HG02885 (cell line): ENCODE data around the gene RAB21.
A peak's percentile ranks its signal among the peaks of the same experiment; 100 is the strongest.

ENCODE experiments used
- ATAC-seq: cut with Tn5 transposase; IDR thresholded peaks from one replicate; pipeline ENCODE4 v1.9.1; 2021; ENCODE audit warnings: mild to moderate bottlenecking; ENCODE audit not compliant: unreplicated experiment, poor library complexity

Gene RAB21, protein sequence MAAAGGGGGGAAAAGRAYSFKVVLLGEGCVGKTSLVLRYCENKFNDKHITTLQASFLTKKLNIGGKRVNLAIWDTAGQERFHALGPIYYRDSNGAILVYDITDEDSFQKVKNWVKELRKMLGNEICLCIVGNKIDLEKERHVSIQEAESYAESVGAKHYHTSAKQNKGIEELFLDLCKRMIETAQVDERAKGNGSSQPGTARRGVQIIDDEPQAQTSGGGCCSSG

DNA sequence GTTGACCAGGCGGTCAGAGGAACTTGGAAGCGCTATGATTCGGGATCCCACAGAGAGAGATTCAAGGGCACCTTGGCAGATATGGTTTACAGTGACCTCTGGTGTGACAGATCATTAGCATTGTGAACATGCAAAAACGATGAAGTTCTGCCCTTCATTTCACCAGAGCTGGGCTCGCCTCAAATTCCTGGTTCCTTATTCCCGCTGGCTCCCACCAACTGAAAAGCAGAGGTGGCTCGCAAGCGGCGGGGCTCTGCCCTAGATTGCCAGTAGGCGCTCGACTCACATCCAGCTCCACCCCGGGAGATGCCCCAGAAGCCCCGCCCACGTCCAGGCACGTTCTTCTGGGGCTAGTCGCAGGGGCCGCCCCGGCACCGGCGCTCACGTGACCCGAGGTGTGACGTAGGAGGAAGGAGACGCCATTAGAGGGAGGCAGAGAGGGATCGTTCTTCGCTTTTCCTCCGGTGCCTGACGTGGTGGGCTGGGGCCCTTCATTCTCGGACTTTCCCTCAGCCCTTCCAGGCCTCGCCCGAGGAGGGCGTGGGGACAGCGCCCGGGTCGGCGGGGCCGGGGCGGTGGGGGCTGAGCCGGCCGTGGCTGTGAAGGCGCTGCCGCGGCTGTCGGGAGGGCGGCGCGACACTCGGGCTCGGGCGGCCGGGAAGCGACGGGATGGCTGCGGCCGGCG is at the start of gene RAB21:
Gene RAB21 (plus strand): TSS at position 403 of the 685 bp plus-strand sequence. CDS start 267 bp downstream, at position 670.
- ATAC-seq: peak; percentile 95

DNA sequence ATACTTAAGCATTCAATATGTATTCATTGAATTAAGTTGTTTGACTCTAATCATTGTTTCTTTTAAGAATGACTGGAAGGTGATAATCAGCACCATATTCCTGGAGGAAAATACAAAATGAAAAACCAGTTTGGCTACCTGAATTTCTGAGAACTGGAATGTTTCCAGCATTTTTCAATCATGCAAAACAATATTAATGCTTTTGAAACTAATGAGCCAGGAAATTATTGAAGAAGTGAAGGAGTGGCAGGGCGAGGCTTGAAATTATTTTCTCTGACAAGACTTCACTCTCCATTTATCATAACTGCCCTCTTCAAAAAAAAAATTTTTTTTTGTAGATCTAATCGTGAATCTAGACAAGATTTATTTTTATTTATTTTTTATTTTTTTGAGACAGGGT is 49.7 kb upstream of the RAB21 start:
- no peak for ATAC-seq

DNA sequence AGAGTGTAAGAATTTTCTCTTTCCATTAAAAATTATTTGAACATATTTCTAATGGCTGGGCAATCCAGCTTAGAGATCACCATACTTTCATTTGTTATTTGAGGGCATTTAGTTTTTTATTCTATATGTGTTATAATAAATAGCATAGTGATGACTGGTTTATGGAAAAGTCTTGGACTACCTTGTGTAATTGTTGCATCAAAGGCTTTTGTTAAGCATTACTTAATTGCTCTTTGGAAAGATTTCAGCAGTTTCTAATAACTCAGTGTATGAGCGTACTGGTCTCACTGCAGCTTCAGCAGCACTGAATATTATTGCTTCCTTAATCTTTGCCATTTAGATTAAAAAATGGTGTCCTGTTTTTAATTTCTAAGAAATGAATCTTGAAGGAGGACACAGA is 46.0 kb upstream of the RAB21 start:
- no peak for ATAC-seq

DNA sequence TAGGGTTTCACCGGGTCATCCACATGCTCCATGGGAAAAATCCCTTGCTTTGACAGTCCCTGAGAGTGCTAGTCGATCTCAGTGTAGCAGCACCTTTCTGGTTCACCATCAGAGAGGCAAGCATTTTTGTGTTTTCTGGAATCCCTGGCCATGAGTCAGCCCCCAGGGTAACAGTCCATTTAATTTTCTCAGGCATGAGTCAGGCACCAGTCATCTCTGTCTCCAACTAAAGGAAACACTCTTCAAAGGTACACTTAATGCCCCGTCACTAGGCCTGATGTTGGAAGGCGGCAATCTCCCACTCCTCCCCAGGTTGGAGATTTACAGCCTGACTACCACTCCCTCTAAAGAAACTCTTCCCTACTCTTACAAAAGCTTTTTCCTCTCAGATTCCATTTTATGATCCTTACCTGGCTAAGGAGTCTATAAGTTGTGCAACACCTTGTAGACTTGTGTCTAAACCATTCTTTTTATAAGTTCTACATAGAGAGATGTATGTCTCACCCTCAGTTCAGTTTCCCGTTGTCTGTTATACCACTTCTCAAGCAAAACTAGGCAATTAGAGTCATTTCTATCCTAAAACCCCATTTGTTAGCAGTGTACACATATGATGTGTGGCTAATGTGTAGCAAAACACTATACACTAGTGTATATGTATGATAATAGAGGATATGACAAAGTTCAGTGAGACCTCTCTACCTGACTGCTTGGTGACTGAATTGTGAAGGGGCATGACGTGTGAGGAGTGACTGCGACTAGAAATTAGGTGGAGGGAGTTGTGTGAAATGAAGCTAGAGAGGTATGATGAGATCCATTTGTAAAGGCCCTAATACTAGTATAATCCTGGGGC is 44.2 kb upstream of the RAB21 start:
- no peak for ATAC-seq

DNA sequence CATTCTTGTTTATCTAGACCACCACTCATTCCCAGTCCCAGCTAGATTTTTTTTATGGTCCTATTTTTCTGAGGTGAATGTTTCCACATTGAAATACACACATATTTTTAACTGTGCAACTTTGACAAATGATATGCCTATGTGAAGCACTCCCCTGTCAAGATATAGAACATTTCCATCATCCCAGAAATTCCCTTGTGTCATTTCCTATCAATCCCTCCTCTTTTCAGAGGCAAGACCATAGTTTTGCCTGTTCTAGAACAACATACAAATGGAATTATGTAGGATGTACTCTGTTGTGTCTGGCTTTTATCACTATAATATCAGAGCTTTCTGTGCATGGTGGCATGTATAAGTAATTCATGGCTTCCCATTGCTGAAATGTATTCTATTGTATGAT is 36.1 kb upstream of the RAB21 start:
- no peak for ATAC-seq

DNA sequence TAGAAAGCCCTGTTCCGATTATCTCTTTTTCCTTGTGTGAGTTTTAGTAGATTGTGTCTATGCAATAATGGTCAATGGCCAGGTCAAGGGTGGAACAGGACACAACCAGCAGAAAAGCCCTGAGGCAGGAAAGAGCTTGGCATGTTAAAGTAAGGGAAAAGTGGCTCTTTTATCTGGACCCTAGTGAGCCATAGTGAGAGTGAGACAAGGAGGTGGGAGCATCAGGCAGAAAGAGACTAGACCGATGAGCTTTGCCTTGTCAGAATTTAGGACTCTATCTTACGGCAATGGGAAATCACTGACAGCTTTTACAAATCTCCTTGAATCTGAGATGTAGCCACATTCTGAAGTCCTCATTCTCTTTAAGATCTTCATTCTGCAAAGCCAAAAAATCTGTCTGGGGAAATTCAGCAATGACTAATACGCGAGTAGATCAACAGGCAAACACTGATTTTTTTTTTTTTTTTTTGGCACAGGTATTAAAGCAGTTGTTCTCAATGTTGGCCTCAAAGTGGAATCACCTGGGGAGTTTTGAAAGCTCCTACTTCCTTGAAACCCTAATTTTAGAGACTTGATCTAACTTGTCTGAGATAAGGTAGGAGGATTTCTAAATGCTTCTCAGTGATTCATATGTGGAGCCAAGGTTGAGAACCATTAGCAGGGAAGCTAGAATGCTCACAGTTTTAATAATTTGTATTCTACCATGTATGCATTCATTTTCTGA is 34.9 kb upstream of the RAB21 start:
- ATAC-seq: no peak

DNA sequence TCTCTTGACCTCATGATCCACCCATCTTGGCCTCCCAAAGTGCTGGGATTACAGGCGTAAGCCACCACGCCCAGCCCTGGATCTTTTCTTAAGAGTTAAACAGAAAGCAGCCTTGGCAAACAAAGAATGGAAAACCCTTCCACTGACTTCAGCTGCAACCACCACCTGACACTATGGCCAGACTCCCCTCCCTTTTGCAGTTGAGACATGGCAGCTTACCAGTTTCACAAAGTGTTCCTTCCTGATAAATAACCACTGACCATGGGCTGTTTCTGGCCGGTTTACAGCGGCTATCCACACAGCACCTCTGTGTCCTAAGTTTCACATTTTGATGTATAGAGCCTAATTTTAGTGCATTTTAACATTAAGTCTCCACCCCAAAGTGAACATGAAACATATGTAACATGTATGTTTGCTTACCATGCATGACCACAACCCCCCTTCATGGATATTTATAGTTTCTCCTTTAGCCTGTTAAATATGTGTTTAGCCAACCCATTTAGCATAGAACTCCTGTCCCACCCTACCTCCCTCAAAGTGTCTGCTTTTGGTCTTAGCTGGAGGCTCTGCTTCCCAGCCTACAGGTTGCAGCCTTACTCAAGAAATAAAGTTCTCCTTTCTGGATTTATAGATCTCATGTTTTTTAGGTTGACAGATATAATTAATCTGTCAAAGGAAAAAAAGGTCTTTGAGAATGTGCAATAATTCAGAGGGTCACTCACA is 32.7 kb upstream of the RAB21 start:
- no peak for ATAC-seq

DNA sequence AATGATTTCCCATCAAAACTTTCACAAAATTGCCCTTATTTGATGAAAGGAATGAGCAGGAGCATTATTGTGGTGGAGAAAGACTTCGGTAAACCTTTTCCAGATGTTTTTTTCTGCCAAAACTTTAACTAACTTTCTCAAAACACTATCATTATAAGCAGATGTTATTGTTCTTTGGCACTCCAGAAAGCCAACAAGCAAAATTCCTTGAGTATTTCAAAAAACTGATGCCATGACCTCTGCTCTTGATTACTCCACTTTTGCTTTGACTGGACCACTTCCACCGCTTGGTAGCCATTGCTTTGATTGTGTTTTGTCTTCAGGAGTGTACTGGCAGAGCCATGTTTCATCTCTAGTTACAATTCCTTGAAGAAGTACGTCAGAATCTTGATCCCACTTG is 29.7 kb upstream of the RAB21 start:
- ATAC-seq: no peak

DNA sequence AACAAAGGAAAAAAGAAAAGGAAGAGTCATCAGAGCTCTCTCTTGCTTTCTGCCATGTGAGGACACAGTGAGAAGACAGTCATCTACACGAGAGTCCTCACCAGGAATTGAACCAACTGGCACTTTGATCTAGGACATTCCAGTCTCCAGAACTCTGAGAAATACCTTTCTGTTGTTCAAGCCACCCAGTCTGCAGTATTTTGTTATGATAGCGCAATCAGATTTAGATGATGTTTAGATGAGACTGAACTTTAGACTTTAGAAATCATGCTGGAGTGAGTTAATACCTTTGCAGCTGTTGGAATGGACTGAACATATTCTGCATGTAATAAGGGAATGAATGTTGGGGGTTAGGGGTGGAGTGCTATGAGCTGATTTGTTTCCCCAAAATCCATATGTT is 28.1 kb upstream of the RAB21 start:
- ATAC-seq: no peak

DNA sequence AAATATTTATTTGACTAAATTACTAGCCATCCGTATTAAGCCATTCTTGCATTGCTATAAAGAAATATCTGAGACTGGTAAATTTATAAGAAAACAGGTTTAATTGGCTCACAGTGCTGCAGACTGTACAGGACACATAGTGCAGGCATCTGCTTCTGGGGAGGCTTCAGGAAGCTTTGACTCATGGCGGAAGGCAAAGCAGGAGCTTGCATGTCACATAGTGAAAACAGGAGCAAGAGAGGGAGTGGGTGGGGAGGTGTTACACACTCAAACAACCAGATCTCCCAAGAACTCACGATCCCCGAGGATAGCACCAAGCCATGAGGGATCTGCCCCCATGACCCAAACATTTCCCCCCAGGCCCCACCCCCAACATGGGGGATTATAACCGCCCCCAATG is 26.7 kb upstream of the RAB21 start:
- ATAC-seq: no peak

DNA sequence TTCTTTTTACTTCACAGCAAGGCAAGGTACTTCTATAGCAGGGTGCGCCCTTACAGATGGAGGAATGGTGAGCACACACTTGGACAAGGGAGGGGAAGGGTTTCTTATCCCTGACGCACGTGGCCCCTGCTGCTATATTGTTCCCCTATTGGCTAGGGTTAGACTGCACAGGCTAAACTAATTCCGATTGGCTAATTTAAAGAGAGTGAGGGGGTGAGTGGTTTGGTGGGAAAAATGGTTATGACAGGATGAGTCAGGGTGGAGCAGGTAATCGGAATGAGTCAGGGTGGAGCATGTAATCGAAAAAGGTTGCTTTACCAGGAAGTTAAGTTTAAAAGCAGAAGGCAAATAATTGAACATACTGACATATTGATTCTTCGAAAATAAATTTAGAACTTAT is 23.7 kb upstream of the RAB21 start:
- ATAC-seq: no peak

DNA sequence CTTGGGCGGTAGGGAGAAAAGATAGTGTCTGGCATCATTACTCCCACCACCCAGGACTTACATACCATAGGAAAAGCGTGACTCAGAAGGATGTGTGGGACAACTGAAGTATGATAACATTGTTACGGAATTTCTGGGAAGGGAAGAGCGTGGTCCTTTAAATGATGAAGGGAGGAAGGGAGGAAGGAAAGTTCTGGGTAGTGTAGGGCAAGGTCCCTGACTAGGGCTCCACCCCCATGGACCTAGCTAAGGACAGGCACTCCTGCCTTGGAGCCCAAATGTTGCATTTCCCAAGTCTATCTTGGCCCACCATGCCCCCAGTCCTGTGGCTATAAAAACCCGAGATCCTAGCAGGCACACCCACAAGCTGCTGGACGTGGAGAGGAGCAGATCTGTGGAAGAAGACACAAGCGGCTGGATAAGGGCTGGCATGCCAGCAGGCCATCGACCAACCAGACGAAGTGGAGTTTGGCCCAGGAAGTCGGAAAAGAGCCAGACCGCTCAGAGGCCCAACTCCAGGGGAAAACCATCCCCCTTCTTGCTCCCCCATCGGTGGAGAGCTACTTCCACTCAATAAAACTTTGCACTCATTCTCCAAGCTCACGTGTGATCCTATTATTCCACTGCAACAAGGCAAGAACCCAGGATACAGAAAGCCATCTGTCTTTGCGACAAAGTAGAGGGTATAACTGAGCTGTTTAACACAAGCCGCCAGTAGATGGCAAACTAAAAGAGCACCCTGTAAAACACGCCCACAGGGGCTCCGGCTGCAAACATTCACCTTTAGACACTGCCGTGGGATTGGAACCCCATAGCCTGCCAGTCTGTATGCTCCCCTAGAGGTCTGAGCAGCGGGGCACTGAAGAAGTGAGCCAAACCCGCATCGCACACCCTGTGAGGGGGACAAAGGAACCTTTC is 23.0 kb upstream of the RAB21 start:
- peak; percentile 76 for ATAC-seq

DNA sequence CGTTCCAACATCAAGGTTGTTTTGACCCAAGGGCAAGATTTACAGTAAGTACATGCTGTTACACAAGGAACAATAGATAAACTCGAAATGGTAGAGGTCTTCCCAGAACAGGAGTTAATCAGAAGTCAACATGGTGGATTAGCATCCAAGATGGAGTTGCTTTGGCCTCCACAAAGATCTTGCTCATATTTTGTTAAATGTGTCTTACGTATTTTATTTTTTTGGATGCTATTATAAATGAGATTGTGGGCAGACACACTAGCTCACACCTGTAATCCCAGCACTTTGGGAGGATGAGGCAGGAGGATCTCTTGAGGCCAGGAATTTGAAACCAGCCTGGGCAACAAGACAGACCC is 22.3 kb upstream of the RAB21 start:
- ATAC-seq: peak; percentile 2

DNA sequence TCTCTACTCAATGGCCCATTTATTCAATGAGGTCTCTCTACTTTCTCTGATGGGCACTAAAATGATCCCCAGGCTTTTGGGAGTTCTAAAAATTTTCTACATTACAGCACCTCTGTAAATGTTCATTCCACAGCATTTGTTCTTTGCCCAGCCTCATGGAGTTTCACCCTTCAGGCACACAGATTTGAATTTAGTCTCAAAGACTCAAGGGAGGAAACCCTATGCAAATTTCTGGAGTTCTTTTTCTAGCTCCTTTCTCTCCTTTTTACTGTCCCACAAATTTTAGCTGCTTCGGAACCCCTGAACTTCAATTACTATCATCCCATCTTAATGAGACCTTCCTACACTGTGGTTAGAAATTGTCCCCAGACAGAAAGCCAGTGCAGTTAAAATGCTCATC is 17.5 kb upstream of the RAB21 start:
- peak; percentile 59 for ATAC-seq

DNA sequence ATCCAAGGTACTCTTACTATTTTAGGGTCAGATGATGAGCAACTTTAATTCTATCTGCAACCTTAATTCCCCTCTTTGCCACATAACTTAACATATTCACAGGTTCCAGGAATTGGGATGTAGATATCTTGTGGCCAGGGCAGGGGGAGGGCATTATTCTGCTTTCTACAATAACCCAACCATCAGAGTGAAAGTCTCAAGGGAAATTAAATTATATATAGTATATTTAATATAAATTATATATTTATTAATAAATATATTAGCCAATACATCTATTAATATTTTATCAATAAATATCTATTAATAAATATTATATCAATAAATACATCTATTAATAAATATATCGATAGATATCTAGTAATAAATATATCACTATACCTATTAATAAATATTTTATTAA is 11.7 kb upstream of the RAB21 start:
- ATAC-seq: no peak

DNA sequence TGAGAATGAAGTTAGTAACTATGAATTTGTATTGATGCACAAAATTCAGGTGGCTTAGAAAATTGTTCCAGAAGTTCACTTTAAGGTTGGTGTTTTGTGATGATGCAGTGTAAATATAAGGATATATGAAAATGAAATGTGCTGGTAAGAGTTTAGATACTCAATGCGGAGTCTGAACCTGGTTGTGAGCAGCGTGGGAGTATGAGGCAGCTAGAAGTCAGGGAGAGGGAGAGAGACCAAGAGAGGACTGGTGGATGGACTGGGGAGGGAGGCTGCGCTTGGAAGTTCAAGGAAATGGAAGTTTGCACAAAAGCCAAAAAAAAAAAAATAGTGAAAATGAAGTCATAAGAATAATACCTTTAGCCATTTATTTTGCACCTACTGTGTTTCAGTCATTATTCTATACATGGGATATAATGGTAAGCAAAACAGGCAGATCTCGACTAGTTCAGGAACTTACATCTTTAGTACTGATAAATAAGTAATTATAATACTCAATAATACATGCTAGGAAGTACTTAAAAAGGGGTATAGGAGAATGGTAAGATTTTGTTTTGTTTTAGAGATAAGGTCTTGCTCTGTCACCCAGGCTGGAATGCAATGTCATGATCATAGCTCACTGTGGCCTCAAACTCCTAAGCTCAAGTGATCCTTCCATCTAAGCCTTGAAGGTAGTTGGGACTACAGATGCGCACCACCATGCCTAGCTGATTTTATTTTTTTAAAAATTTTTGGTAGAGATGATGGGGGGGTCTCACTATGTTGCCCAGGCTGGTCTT is 10.0 kb upstream of the RAB21 start:
- ATAC-seq: no peak

DNA sequence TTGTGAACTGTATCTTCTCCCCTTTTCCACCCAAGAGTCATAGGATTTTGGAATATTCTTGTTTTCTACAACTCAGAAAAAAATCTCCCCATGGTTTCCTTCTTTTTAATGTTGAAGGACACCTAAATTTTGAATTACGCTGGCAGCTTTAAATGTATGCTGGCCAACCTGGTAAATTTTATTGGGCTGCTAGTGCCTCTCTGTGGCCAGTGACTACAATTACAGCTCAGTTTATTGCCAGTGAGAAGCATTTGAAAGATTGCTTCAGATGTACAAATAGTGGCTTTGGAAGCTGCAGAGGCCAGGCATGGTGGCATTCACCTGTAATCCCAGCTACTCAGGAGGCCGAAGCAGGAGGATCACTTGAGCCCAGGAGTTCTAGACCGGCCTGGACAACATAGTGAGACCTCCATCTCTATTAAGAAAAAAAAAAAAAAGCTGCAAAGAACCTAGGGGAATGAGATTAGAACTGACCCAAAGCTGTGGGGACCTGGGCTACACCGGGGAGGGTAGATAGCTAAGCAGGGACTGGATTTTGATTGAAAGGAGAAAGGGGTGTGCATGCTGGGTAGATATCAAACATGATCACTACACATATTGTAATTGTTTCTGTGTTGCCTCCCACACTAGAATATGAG is 7.6 kb upstream of the RAB21 start:
- peak; percentile 93 for ATAC-seq
